Mesenchymal stem cell (in vitro differentiated cells and primary cell): ENCODE measurements around the gene MBTPS1.

ENCODE experiments used
- DNase-seq: peaks from one replicate; pipeline ENCODE4 v3.0.0-alpha.2; 2013
- H2AFZ ChIP-seq: one replicate; pipeline ENCODE4 v1.6.1; 2013; ENCODE audit warnings: low read depth, mild to moderate bottlenecking, control low read depth, inconsistent platforms, low read length, moderate library complexity
- H2AK5ac ChIP-seq: 2 replicates; pipeline ENCODE4 v1.6.1; 2013; ENCODE audit warnings: low read length, moderate library complexity, mild to moderate bottlenecking, inconsistent platforms; ENCODE audit not compliant: severe bottlenecking
- H2BK120ac ChIP-seq: one replicate; pipeline ENCODE4 v1.6.1; 2013; ENCODE audit warnings: low read depth, mild to moderate bottlenecking, inconsistent platforms, low read length, moderate library complexity
- H2BK12ac ChIP-seq, 2 experiments: one replicate each; pipeline ENCODE4 v1.6.1; 2013; ENCODE audit warnings: inconsistent platforms in 2 of 2, low read length in 2 of 2, mild to moderate bottlenecking in 2 of 2, moderate library complexity in 2 of 2, control low read depth in 1 of 2
- H2BK15ac ChIP-seq: one replicate; pipeline ENCODE4 v1.6.1; 2013; ENCODE audit warnings: mild to moderate bottlenecking, low read depth, inconsistent platforms; ENCODE audit not compliant: poor library complexity, severe bottlenecking
- H2BK5ac ChIP-seq: 2 replicates; pipeline ENCODE4 v1.6.1; 2013; ENCODE audit warnings: low read depth, mild to moderate bottlenecking, low read length, control low read depth, inconsistent platforms; ENCODE audit not compliant: poor library complexity, severe bottlenecking
- H3K14ac ChIP-seq, 2 experiments: one replicate each; pipeline ENCODE4 v1.6.1; 2013; ENCODE audit warnings: inconsistent platforms in 2 of 2, low read length in 2 of 2, control low read depth in 1 of 2, mild to moderate bottlenecking in 1 of 2, moderate library complexity in 1 of 2
- H3K18ac ChIP-seq, 2 experiments: one replicate each; pipeline ENCODE4 v1.6.1; 2013; ENCODE audit warnings: inconsistent platforms in 2 of 2, low read length in 2 of 2, control low read depth in 1 of 2, low read depth in 1 of 2, mild to moderate bottlenecking in 1 of 2
- H3K23ac ChIP-seq, 2 experiments: one replicate each; pipeline ENCODE4 v1.6.1; 2013; ENCODE audit warnings: inconsistent platforms in 2 of 2, low read length in 2 of 2, mild to moderate bottlenecking in 2 of 2, moderate library complexity in 2 of 2, control low read depth in 1 of 2
- H3K27ac ChIP-seq: 2 replicates; pipeline ENCODE4 v1.5.1; 2013; ENCODE audit warnings: mild to moderate bottlenecking, moderate library complexity, low read length, control low read depth, inconsistent platforms; ENCODE audit not compliant: poor library complexity, severe bottlenecking
- H3K27me3 ChIP-seq, 2 experiments: 2 replicates each; pipeline versions ENCODE4 v1.6.1 to v1.7.0; 2013; ENCODE audit warnings: low read length in 2 of 2, mild to moderate bottlenecking in 2 of 2, moderate library complexity in 2 of 2, control low read depth in 1 of 2, inconsistent platforms in 1 of 2; ENCODE audit not compliant: control insufficient read depth in 1 of 2, insufficient read depth in 1 of 2
- H3K36me3 ChIP-seq, 2 experiments: 2 replicates each; pipeline versions ENCODE4 v1.6.1 to v1.7.0; 2013; ENCODE audit warnings: low read length in 2 of 2, control low read depth in 1 of 2, inconsistent platforms in 1 of 2, low read depth in 1 of 2, mild to moderate bottlenecking in 1 of 2; ENCODE audit not compliant: insufficient read depth in 2 of 2, control insufficient read depth in 1 of 2
- H3K4ac ChIP-seq, 2 experiments: one replicate each; pipeline ENCODE4 v1.6.1; 2013; ENCODE audit warnings: inconsistent platforms in 2 of 2, low read length in 2 of 2, mild to moderate bottlenecking in 2 of 2, moderate library complexity in 2 of 2, control low read depth in 1 of 2, low read depth in 1 of 2
- H3K4me1 ChIP-seq: 2 replicates; pipeline ENCODE4 v1.6.1; 2013; ENCODE audit warnings: low read depth, low read length, control low read depth; ENCODE audit not compliant: control insufficient read depth, insufficient read depth
- H3K4me2 ChIP-seq: 2 replicates; pipeline ENCODE4 v1.6.1; 2013; ENCODE audit warnings: low read length, mild to moderate bottlenecking, inconsistent platforms; ENCODE audit not compliant: poor library complexity, severe bottlenecking
- H3K4me3 ChIP-seq, 2 experiments: 2 replicates each; pipeline versions ENCODE4 v1.5.1 to v1.7.0; 2013; ENCODE audit warnings: low read length in 2 of 2, mild to moderate bottlenecking in 2 of 2, control low read depth in 1 of 2, low read depth in 1 of 2; ENCODE audit not compliant: insufficient read depth in 1 of 2
- H3K79me1 ChIP-seq: replicated peaks from 2 replicates; pipeline ENCODE4 v1.6.1; 2013; ENCODE audit warnings: mild to moderate bottlenecking, control low read depth, low read length, inconsistent platforms; ENCODE audit not compliant: poor library complexity, severe bottlenecking
- H3K9ac ChIP-seq: 2 replicates; pipeline ENCODE4 v1.7.0; 2013; ENCODE audit warnings: mild to moderate bottlenecking, low read length, moderate library complexity
- H3K9me3 ChIP-seq: 2 replicates; pipeline ENCODE4 v1.7.0; 2013; ENCODE audit warnings: mild to moderate bottlenecking, low read length; ENCODE audit not compliant: control insufficient read depth
- H4K8ac ChIP-seq: one replicate; pipeline ENCODE4 v1.6.1; 2013; ENCODE audit warnings: inconsistent platforms, mild to moderate bottlenecking, low read length, moderate library complexity
- H4K91ac ChIP-seq: one replicate; pipeline ENCODE4 v1.6.1; 2013; ENCODE audit warnings: mild to moderate bottlenecking, low read length, inconsistent platforms
- WGBS: methylation state at CpG from one replicate; pipeline ENCODE4 v1.1.7; 2013; ENCODE audit warnings: mixed read lengths; 5-methylcytosine and 5-hydroxymethylcytosine counted together

The MBTPS1 gene

DNA sequence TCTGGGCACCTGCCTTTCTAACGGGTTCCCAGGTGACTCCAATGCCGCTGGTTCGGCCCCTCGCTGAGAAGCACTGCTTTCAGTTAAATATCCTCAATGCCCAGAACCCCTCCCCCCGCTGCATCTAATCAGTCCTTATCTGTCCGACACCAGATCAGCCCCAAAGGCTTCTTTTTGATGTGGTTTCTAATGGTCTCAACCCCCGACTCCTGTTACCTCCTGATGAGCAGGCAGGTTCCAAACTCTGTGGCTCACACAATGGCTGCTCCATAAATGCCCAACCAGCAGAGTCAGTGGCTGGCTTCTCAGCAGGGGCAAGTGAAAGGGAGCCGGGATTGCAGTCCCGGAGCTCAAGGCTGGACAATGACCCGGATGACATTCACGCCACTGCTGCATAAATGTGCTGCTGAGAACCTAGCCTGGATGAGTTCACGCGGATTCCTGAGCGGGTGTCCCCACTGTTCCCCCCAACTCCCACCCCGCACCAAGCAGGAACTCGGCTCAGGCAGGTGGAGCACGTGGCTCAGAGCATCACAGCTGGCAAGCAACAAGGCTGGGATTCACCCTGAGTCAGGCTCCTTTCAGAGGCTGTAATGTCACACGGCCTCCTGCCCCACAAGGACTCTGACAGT is 73.1 kb downstream of the MBTPS1 start:
- no peaks in the 10 kb centered on the region for H3K79me1 ChIP-seq

GRCh38 chr16:84042879-84043485 is 73.8 kb downstream of the MBTPS1 start:
- no peak for DNase-seq
- H3K4me3 ChIP-seq: no peak overlapping the region
- H3K36me3 ChIP-seq: peaks cover 12% of the 10 kb centered on the region in 2 experiments
- no peak overlapping the region for H2AFZ ChIP-seq
- H2BK12ac ChIP-seq: no peak overlapping the region
- WGBS: 61% methylated on average over 22 of the region's 22 CpGs
- no peak overlapping the region for H3K9ac ChIP-seq
- H3K4ac ChIP-seq: no peak overlapping the region
- H4K8ac ChIP-seq: no peak overlapping the region
- H3K4me2 ChIP-seq: no peak overlapping the region
- no peak overlapping the region for H3K14ac ChIP-seq
- H3K23ac ChIP-seq: no peak overlapping the region
- no peak overlapping the region for H2BK120ac ChIP-seq
- no peak overlapping the region for H3K27ac ChIP-seq
- H3K18ac ChIP-seq: no peak overlapping the region
- H2AK5ac ChIP-seq: no peak overlapping the region
- no peaks in the 10 kb centered on the region for H3K79me1 ChIP-seq
- no peaks in the 10 kb centered on the region for H3K9me3 ChIP-seq
- peaks cover 4% of the 10 kb centered on the region for H3K4me1 ChIP-seq
- no peak overlapping the region for H2BK5ac ChIP-seq
- H2BK15ac ChIP-seq: no peak overlapping the region
- H4K91ac ChIP-seq: no peak overlapping the region
- H3K27me3 ChIP-seq: peaks cover 47% of the 10 kb centered on the region in 2 experiments

More for the DNA sequence above, 73.1 kb downstream of the MBTPS1 start:
- no peak for DNase-seq
- H3K23ac ChIP-seq: no peak overlapping the region
- no peak overlapping the region for H3K9ac ChIP-seq
- H3K27me3 ChIP-seq: peaks cover 47% of the 10 kb centered on the region in 2 experiments
- no peak overlapping the region for H2BK5ac ChIP-seq
- no peaks in the 10 kb centered on the region for H3K9me3 ChIP-seq
- no peak overlapping the region for H2BK120ac ChIP-seq
- WGBS: 58% methylated on average over 18 of the region's 18 CpGs
- no peak overlapping the region for H2BK15ac ChIP-seq
- peaks cover 4% of the 10 kb centered on the region for H3K4me1 ChIP-seq
- H2AFZ ChIP-seq: no peak overlapping the region
- H3K27ac ChIP-seq: no peak overlapping the region
- H3K4me3 ChIP-seq: no peak overlapping the region
- no peak overlapping the region for H3K4me2 ChIP-seq
- peak overlapping the region; percentile 11 for H4K91ac ChIP-seq
- no peak overlapping the region for H4K8ac ChIP-seq
- peaks cover 15 to 17% of the 10 kb centered on the region in 2 experiments for H3K36me3 ChIP-seq
- no peak overlapping the region for H3K18ac ChIP-seq
- no peak overlapping the region for H2BK12ac ChIP-seq
- H2AK5ac ChIP-seq: no peak overlapping the region
- no peak overlapping the region for H3K14ac ChIP-seq
- H3K4ac ChIP-seq: no peak overlapping the region

DNA sequence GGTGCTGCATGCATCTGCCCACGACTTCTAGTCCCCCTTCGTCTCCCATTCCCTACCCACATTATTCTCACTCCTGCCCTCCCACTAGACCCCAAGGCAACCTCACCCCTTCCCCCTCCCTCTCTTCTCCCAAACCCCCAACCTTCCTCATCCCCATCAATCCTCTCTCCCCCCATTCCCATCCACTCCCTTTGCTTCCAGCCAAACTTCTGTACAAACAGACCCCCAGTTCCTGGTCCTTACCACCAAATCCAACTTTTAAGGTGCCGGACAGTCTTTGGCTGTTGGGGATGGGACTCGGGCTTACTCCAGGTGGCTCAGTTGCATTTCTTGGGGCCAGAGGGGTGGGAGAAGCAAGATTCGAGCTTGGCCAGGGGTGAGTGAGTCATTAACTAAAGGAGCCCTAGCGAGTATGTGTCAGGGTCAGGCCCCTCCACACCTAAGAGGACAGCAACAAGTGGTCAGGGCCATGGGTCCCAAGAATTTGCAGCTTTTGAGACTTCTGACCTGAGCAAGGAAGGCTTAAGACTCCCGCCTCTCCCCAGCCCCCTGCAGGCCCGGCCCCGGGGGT is 74.3 kb downstream of the MBTPS1 start, which contains the start of gene SLC38A8:
Gene SLC38A8 (minus strand): TSS at position 488 of the 571 bp plus-strand sequence. CDS start 638 bp downstream, outside the sequence.
- no peak within 1 kb of the TSS for H3K18ac ChIP-seq
- 65% methylated on average over 9 of the region's 9 CpGs for WGBS
- H3K36me3 ChIP-seq: peaks cover 6 to 8% of the 10 kb centered on the region in 2 experiments
- H4K91ac ChIP-seq: no peak within 1 kb of the TSS
- peaks cover 4% of the 10 kb centered on the region for H3K4me1 ChIP-seq
- H3K23ac ChIP-seq: no peak within 1 kb of the TSS
- H2BK120ac ChIP-seq: no peak within 1 kb of the TSS
- no peak within 1 kb of the TSS for H3K9ac ChIP-seq
- no peak within 1 kb of the TSS for H3K4ac ChIP-seq
- H4K8ac ChIP-seq: no peak within 1 kb of the TSS
- no peak within 1 kb of the TSS for H3K4me3 ChIP-seq
- no peak within 1 kb of the TSS for H2BK5ac ChIP-seq
- no peak within 1 kb of the TSS for H2AFZ ChIP-seq
- H3K79me1 ChIP-seq: no peaks in the 10 kb centered on the region
- no peak within 1 kb of the TSS for H2BK12ac ChIP-seq
- H3K4me2 ChIP-seq: no peak within 1 kb of the TSS
- no peaks in the 10 kb centered on the region for H3K9me3 ChIP-seq
- H3K14ac ChIP-seq: no peak within 1 kb of the TSS
- peaks cover 47% of the 10 kb centered on the region in 2 experiments for H3K27me3 ChIP-seq
- H3K27ac ChIP-seq: no peak within 1 kb of the TSS
- H2BK15ac ChIP-seq: no peak within 1 kb of the TSS
- no peak within 1 kb of the TSS for H2AK5ac ChIP-seq
- no peak for DNase-seq

DNA sequence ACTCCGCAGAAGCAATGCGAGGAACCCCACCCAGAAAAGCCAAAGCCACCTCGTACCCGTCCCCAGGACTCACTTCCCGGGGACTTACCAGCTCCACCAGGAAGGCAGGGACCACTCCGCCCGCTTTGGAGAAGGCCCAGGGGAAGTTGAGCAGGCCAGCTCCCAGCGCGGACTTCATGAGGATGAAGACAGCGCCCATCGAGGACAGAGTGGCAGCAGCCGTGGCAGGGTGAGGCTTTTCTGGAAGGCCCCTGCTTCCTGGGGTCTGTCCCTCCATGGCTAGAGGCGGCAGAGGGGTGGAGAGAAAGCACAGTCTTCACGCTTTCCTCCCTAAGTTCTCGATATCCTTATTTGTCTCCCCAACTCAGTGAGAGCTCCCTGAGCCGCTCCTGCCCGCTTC is 74.9 kb downstream of the MBTPS1 start:
- no peak overlapping the region for H3K4me2 ChIP-seq
- H2BK15ac ChIP-seq: no peak overlapping the region
- 92% methylated on average over 17 of the region's 17 CpGs for WGBS
- H3K27me3 ChIP-seq: peaks cover 47% of the 10 kb centered on the region in 2 experiments
- H4K8ac ChIP-seq: no peak overlapping the region
- H4K91ac ChIP-seq: no peak overlapping the region
- H3K27ac ChIP-seq: no peak overlapping the region
- DNase-seq: no peak
- no peak overlapping the region for H2BK120ac ChIP-seq
- H3K9me3 ChIP-seq: no peaks in the 10 kb centered on the region
- H3K18ac ChIP-seq: no peak overlapping the region
- no peaks in the 10 kb centered on the region for H3K79me1 ChIP-seq
- H3K4ac ChIP-seq: no peak overlapping the region
- H2BK5ac ChIP-seq: no peak overlapping the region
- H3K4me1 ChIP-seq: peaks cover 4% of the 10 kb centered on the region
- no peak overlapping the region for H2AK5ac ChIP-seq
- peaks cover under 1 to 2% of the 10 kb centered on the region in 2 experiments for H3K36me3 ChIP-seq
- H3K9ac ChIP-seq: no peak overlapping the region
- H3K4me3 ChIP-seq: no peak overlapping the region
- H3K23ac ChIP-seq: no peak overlapping the region
- no peak overlapping the region for H3K14ac ChIP-seq
- H2BK12ac ChIP-seq: no peak overlapping the region
- H2AFZ ChIP-seq: no peak overlapping the region
